ENCODE data around the gene ERBB2. TPM values are rescaled to one million over a fixed set of nuclear protein-coding genes. Genes with fewer than 3 reads are reported as not detected.

Gene ERBB2
- polyA plus RNA-seq, 3 donors = 0.17 to 0.73 TPM; not detected in 1

GRCh38 chr17:39744836-39745215 lies 45.0 kb downstream of the ERBB2 start:
- Mint-ChIP-seq H3K4me1 (no peaks in the 10 kb centered on the region), H3K36me3 (peaks cover 0 to 5% of the 10 kb centered on the region in 2 donors), H3K4me3 (no peak overlapping the region), H3K27me3 (ENCODE audit: low read depth in 3 of 3) (peaks cover 29 to 57% (median 44%) of the 10 kb centered on the region in 3 donors), H3K27ac (no peak overlapping the region), H3K9me3 (peaks cover 0 to 7% (median 1%) of the 10 kb centered on the region in 7 donors)
- no peak for DNase-seq
- no peak overlapping the region for H3K4me3 ChIP-seq (replicated peaks in 1 of 3; ENCODE audit: low read depth in 2 of 3, low read length in 3 of 3)
- no peak overlapping the region for H3K27ac ChIP-seq (ENCODE audit: low read depth in 1 of 2, low read length in 2 of 2)
- WGBS (ENCODE audit: insufficient coverage) = 89% methylated on average over 5 of the region's 8 CpGs
- no peak overlapping the region for H3K4me2 ChIP-seq (replicated peaks; ENCODE audit: extremely low read depth, low read length, poor library complexity, severe bottlenecking)
- TF ChIP-seq CTCF (IDR thresholded peaks at IDR 0.05) = no peak
- no peaks in the 10 kb centered on the region for H3K79me2 ChIP-seq (ENCODE audit: insufficient read depth, low read length)
- H3K9me3 ChIP-seq (replicated peaks in 1 of 2; ENCODE audit: control insufficient read depth in 1 of 2, insufficient read depth in 1 of 2, low read length in 2 of 2) = peaks cover 0 to 1% of the 10 kb centered on the region in 2 donors
- H3K36me3 ChIP-seq (replicated peaks in 1 of 2; ENCODE audit: control insufficient read depth in 1 of 2, insufficient read depth in 2 of 2, low read length in 2 of 2) = no peaks in the 10 kb centered on the region
- intact Hi-C loops (cut with micrococcal nuclease) = no loop called here
- no peak overlapping the region for H3K9ac ChIP-seq (ENCODE audit: insufficient read depth, low read length, poor library complexity, severe bottlenecking)
- H3K4me1 ChIP-seq (ENCODE audit: control insufficient read depth in 1 of 2, insufficient read depth in 2 of 2, low read length in 2 of 2) = no peaks in the 10 kb centered on the region
- H3K27me3 ChIP-seq (ENCODE audit: control insufficient read depth in 2 of 2, insufficient read depth in 2 of 2, low read length in 2 of 2) = peaks cover 5 to 24% of the 10 kb centered on the region in 2 donors
- H4K20me1 ChIP-seq (ENCODE audit: insufficient read depth, low read length) = no peaks in the 10 kb centered on the region
- H2AFZ ChIP-seq (ENCODE audit: insufficient read depth, low read depth, low read length, poor library complexity, severe bottlenecking) = no peak overlapping the region

- Histone ChIP-seq H3K4me3 (replicated peaks in 1 of 3; ENCODE audit: low read depth in 2 of 3, low read length in 3 of 3) (no peak overlapping the region), H3K79me2 (ENCODE audit: insufficient read depth, low read length) (no peaks in the 10 kb centered on the region), H3K27ac (ENCODE audit: low read depth in 1 of 2, low read length in 2 of 2) (no peak overlapping the region), H3K9ac (ENCODE audit: insufficient read depth, low read length, poor library complexity, severe bottlenecking) (no peak overlapping the region), H3K36me3 (replicated peaks in 1 of 2; ENCODE audit: control insufficient read depth in 1 of 2, insufficient read depth in 2 of 2, low read length in 2 of 2) (no peaks in the 10 kb centered on the region), H4K20me1 (ENCODE audit: insufficient read depth, low read length) (no peaks in the 10 kb centered on the region), H3K27me3 (ENCODE audit: control insufficient read depth in 2 of 2, insufficient read depth in 2 of 2, low read length in 2 of 2) (peaks cover 0 to 17% of the 10 kb centered on the region in 2 donors), H3K9me3 (replicated peaks in 1 of 2; ENCODE audit: control insufficient read depth in 1 of 2, insufficient read depth in 1 of 2, low read length in 2 of 2) (no peaks in the 10 kb centered on the region), H3K4me2 (replicated peaks; ENCODE audit: extremely low read depth, low read length, poor library complexity, severe bottlenecking) (no peak overlapping the region), H2AFZ (ENCODE audit: insufficient read depth, low read depth, low read length, poor library complexity, severe bottlenecking) (no peak overlapping the region), H3K4me1 (ENCODE audit: control insufficient read depth in 1 of 2, insufficient read depth in 2 of 2, low read length in 2 of 2) (no peaks in the 10 kb centered on the region)
- no peak for TF ChIP-seq CTCF (IDR thresholded peaks at IDR 0.05)
- H3K27ac Mint-ChIP-seq = no peak overlapping the region
- no peak overlapping the region for H3K4me3 Mint-ChIP-seq
- intact Hi-C loops (cut with micrococcal nuclease) = no loop called here
- no peak for DNase-seq
- H3K4me1 Mint-ChIP-seq = no peaks in the 10 kb centered on the region
- WGBS (ENCODE audit: insufficient coverage) = 95% methylated on average over 9 of the region's 23 CpGs
- H3K9me3 Mint-ChIP-seq = peaks cover 0 to 3% (median 0%) of the 10 kb centered on the region in 7 donors
- H3K27me3 Mint-ChIP-seq (ENCODE audit: low read depth in 3 of 3) = peaks cover 22 to 53% (median 37%) of the 10 kb centered on the region in 3 donors
- no peaks in the 10 kb centered on the region for H3K36me3 Mint-ChIP-seq
Observed at GRCh38 chr17:39745335-39746144, 45.7 kb downstream of the ERBB2 start.

All from CD14-positive monocyte (primary cell).